Adipocyte (in vitro differentiated cells): ENCODE results near the gene GNA14.
"Not testable (repeated sequence)": the region's sequence is repeated elsewhere in the genome, so short reads cannot be mapped to it uniquely, and the experiment has no call there.

Experiments used
- DNase-seq: peaks from one replicate; pipeline ENCODE4 v3.0.0-alpha.2; 2015; ENCODE audit warnings: low read depth
- H3K27me3 ChIP-seq: replicated peaks from 2 replicates; pipeline ENCODE4 v1.7.0; 2013; ENCODE audit warnings: mild to moderate bottlenecking, low read length, moderate library complexity; ENCODE audit not compliant: control insufficient read depth, insufficient read depth
- H3K36me3 ChIP-seq: 2 replicates; pipeline ENCODE4 v1.7.0; 2013; ENCODE audit warnings: low read length, mild to moderate bottlenecking, moderate library complexity; ENCODE audit not compliant: control insufficient read depth, insufficient read depth, severe bottlenecking
- H3K4me1 ChIP-seq: 2 replicates; pipeline ENCODE4 v1.7.0; 2013; ENCODE audit warnings: mild to moderate bottlenecking, low read length, moderate library complexity; ENCODE audit not compliant: control insufficient read depth, insufficient read depth
- H3K4me3 ChIP-seq: 2 replicates; pipeline ENCODE4 v1.7.0; 2013; ENCODE audit warnings: mild to moderate bottlenecking, low read length, moderate library complexity
- H3K9ac ChIP-seq: 2 replicates; pipeline ENCODE4 v1.7.0; 2013; ENCODE audit warnings: mild to moderate bottlenecking, low read length, moderate library complexity
- H3K9me3 ChIP-seq: 2 replicates; pipeline ENCODE4 v1.7.0; 2013; ENCODE audit warnings: mild to moderate bottlenecking, low read length, moderate library complexity; ENCODE audit not compliant: control insufficient read depth

Gene GNA14

GRCh38 chr9:77456829-77457437 lies 191.2 kb downstream of the GNA14 start:
- peak; percentile 95 for DNase-seq
- H3K4me1 ChIP-seq: peaks cover 4% of the 10 kb centered on the region
- H3K9ac ChIP-seq: no peak overlapping the region
- no peaks in the 10 kb centered on the region for H3K36me3 ChIP-seq
- H3K27me3 ChIP-seq: no peaks in the 10 kb centered on the region
- H3K4me3 ChIP-seq: no peak overlapping the region
- H3K9me3 ChIP-seq: no peaks in the 10 kb centered on the region

GRCh38 chr9:77455312-77455927 lies 192.7 kb downstream of the GNA14 start:
- Histone ChIP-seq H3K27me3 (no peaks in the 10 kb centered on the region), H3K4me3 (no peak overlapping the region), H3K9ac (no peak overlapping the region), H3K36me3 (no peaks in the 10 kb centered on the region), H3K9me3 (no peaks in the 10 kb centered on the region), H3K4me1 (peaks cover 4% of the 10 kb centered on the region)
- no peak for DNase-seq

- H3K27me3 ChIP-seq: no peaks in the 10 kb centered on the region
- peak; percentile 80 for DNase-seq
- no peaks in the 10 kb centered on the region for H3K9me3 ChIP-seq
- H3K4me1 ChIP-seq: peaks cover 4% of the 10 kb centered on the region
- no peak overlapping the region for H3K4me3 ChIP-seq
- H3K36me3 ChIP-seq: no peaks in the 10 kb centered on the region
- H3K9ac ChIP-seq: no peak overlapping the region
Observed at GRCh38 chr9:77454663-77455062, 193.5 kb downstream of the GNA14 start.

GRCh38 chr9:77453825-77454647 lies 194.1 kb downstream of the GNA14 start:
- H3K27me3 ChIP-seq: no peaks in the 10 kb centered on the region
- H3K4me1 ChIP-seq: peaks cover 4% of the 10 kb centered on the region
- no peaks in the 10 kb centered on the region for H3K36me3 ChIP-seq
- H3K9me3 ChIP-seq: no peaks in the 10 kb centered on the region
- H3K9ac ChIP-seq: no peak overlapping the region
- H3K4me3 ChIP-seq: no peak overlapping the region
- no peak for DNase-seq

GRCh38 chr9:77451507-77451906 lies 196.6 kb downstream of the GNA14 start:
- no peaks in the 10 kb centered on the region for H3K36me3 ChIP-seq
- no peaks in the 10 kb centered on the region for H3K27me3 ChIP-seq
- no peaks in the 10 kb centered on the region for H3K9me3 ChIP-seq

GRCh38 chr9:77450085-77450475 lies 198.0 kb downstream of the GNA14 start:
- no peaks in the 10 kb centered on the region for H3K36me3 ChIP-seq
- no peak overlapping the region for H3K4me3 ChIP-seq
- H3K4me1 ChIP-seq: no peaks in the 10 kb centered on the region
- no peaks in the 10 kb centered on the region for H3K9me3 ChIP-seq
- H3K9ac ChIP-seq: no peak overlapping the region
- DNase-seq: no peak
- no peaks in the 10 kb centered on the region for H3K27me3 ChIP-seq

More at GRCh38 chr9:77451507-77451906, 196.6 kb downstream of the GNA14 start:
- Histone ChIP-seq H3K4me3 (no peak overlapping the region), H3K9ac (no peak overlapping the region), H3K4me1 (no peaks in the 10 kb centered on the region)
- DNase-seq: no peak

- H3K4me3 ChIP-seq: no peak overlapping the region
- DNase-seq: peak; percentile 49
- no peaks in the 10 kb centered on the region for H3K36me3 ChIP-seq
- H3K4me1 ChIP-seq: no peaks in the 10 kb centered on the region
- no peaks in the 10 kb centered on the region for H3K27me3 ChIP-seq
- no peaks in the 10 kb centered on the region for H3K9me3 ChIP-seq
- no peak overlapping the region for H3K9ac ChIP-seq
Observed at GRCh38 chr9:77449240-77450084, 198.7 kb downstream of the GNA14 start.

GRCh38 chr9:77447646-77448045 lies 200.5 kb downstream of the GNA14 start:
- H3K4me3 ChIP-seq: no peak overlapping the region
- H3K4me1 ChIP-seq: no peaks in the 10 kb centered on the region
- no peak for DNase-seq
- H3K36me3 ChIP-seq: no peaks in the 10 kb centered on the region
- H3K9me3 ChIP-seq: no peaks in the 10 kb centered on the region
- H3K9ac ChIP-seq: no peak overlapping the region
- no peaks in the 10 kb centered on the region for H3K27me3 ChIP-seq

- H3K9ac ChIP-seq: no peak overlapping the region
- H3K9me3 ChIP-seq: no peaks in the 10 kb centered on the region
- H3K4me1 ChIP-seq: peaks cover 8% of the 10 kb centered on the region
- no peak for DNase-seq
- no peak overlapping the region for H3K4me3 ChIP-seq
- H3K36me3 ChIP-seq: no peaks in the 10 kb centered on the region
- H3K27me3 ChIP-seq: no peaks in the 10 kb centered on the region
Observed at GRCh38 chr9:77442436-77442835, 205.7 kb downstream of the GNA14 start.

- not testable (repeated sequence) for H3K9ac ChIP-seq, DNase-seq, H3K27me3 ChIP-seq, H3K36me3 ChIP-seq, H3K9me3 ChIP-seq, H3K4me3 ChIP-seq, H3K4me1 ChIP-seq
Observed at GRCh38 chr9:77441124-77441523, 207.0 kb downstream of the GNA14 start.

- Histone ChIP-seq H3K36me3 (no peaks in the 10 kb centered on the region), H3K4me3 (peak overlapping the region; percentile 66), H3K4me1 (peaks cover 11% of the 10 kb centered on the region), H3K9ac (peak overlapping the region; percentile 64), H3K27me3 (no peaks in the 10 kb centered on the region), H3K9me3 (no peaks in the 10 kb centered on the region)
- peak; percentile 13 for DNase-seq
Observed at GRCh38 chr9:77440057-77440456, 208.1 kb downstream of the GNA14 start.
